ENCODE data around the gene ADAMTS3.

DNA sequence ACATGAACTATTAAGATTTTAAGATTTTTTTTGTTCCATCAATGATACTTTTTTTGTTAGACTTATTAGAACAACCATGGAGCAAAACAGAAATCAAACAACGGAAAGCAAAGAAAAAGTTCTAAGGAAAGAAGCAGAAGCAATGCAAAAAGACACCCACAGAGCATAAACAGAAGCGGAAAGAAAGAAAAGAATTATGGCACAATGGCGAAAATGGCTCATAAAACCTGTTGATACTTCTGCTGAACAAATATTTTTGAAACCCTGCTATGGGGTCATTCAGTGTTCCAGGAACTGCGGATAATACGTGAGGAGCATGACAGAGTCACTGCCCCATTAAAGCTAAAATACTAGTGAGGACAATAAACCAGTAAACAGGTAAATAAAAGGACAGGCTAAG, 138.0 kb downstream of the ADAMTS3 start:
- TF ChIP-seq PATZ1 (tag by site-specific recombination; IDR thresholded peaks at IDR 0.05), result no peak
- TF ChIP-seq CTCF (tag by site-specific recombination; IDR thresholded peaks at IDR 0.05), result no peak
- no peak for TF ChIP-seq ZBTB21 (tag by site-specific recombination; IDR thresholded peaks at IDR 0.05)
- TF ChIP-seq, protein P1, sequence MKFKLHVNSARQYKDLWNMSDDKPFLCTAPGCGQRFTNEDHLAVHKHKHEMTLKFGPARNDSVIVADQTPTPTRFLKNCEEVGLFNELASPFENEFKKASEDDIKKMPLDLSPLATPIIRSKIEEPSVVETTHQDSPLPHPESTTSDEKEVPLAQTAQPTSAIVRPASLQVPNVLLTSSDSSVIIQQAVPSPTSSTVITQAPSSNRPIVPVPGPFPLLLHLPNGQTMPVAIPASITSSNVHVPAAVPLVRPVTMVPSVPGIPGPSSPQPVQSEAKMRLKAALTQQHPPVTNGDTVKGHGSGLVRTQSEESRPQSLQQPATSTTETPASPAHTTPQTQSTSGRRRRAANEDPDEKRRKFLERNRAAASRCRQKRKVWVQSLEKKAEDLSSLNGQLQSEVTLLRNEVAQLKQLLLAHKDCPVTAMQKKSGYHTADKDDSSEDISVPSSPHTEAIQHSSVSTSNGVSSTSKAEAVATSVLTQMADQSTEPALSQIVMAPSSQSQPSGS (tag by site-specific recombination; IDR thresholded peaks at IDR 0.05; ENCODE audit: low read depth), result no peak
- TF ChIP-seq SP2 (tag by site-specific recombination; IDR thresholded peaks at IDR 0.05), result no peak
- no peak for TF ChIP-seq ZNF292 (tag by site-specific recombination; IDR thresholded peaks at IDR 0.05; ENCODE audit: borderline replicate concordance, low read depth)
- TF ChIP-seq ZNF747 (tag by site-specific recombination; IDR thresholded peaks at IDR 0.05), result no peak
- TF ChIP-seq ZNF610 (tag by site-specific recombination; IDR thresholded peaks at IDR 0.05; ENCODE audit: borderline replicate concordance), result no peak
- TF ChIP-seq, protein P2, sequence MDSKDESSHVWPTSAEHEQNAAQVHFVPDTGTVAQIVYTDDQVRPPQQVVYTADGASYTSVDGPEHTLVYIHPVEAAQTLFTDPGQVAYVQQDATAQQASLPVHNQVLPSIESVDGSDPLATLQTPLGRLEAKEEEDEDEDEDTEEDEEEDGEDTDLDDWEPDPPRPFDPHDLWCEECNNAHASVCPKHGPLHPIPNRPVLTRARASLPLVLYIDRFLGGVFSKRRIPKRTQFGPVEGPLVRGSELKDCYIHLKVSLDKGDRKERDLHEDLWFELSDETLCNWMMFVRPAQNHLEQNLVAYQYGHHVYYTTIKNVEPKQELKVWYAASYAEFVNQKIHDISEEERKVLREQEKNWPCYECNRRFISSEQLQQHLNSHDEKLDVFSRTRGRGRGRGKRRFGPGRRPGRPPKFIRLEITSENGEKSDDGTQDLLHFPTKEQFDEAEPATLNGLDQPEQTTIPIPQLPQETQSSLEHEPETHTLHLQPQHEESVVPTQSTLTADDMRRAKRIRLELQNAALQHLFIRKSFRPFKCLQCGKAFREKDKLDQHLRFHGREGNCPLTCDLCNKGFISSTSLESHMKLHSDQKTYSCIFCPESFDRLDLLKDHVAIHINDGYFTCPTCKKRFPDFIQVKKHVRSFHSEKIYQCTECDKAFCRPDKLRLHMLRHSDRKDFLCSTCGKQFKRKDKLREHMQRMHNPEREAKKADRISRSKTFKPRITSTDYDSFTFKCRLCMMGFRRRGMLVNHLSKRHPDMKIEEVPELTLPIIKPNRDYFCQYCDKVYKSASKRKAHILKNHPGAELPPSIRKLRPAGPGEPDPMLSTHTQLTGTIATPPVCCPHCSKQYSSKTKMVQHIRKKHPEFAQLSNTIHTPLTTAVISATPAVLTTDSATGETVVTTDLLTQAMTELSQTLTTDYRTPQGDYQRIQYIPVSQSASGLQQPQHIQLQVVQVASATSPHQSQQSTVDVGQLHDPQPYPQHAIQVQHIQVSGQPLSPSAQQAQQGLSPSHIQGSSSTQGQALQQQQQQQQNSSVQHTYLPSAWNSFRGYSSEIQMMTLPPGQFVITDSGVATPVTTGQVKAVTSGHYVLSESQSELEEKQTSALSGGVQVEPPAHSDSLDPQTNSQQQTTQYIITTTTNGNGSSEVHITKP (tag by site-specific recombination; IDR thresholded peaks at IDR 0.05), result no peak
- no peak for TF ChIP-seq ZNF514 (tag by site-specific recombination; IDR thresholded peaks at IDR 0.05)
- TF ChIP-seq ZNF121 (tag by site-specific recombination; IDR thresholded peaks at IDR 0.05), result no peak

Data from HEK293 (cell line).